PFSK-1 (cell line): Measurements from ENCODE around the gene EXD3.
A peak's percentile ranks its signal among the peaks of the same experiment; 100 is the strongest.

ENCODE experiments used
- FOXP2 ChIP-seq: optimal IDR thresholded peaks from 2 replicates; pipeline ENCODE3; 2011; ENCODE audit warnings: borderline replicate concordance, control low read depth, inconsistent platforms; ENCODE audit not compliant: insufficient read depth; ENCODE audit errors: extremely low read length, extremely low read depth
- POLR2AphosphoS5 ChIP-seq: IDR thresholded peaks from 2 replicates; pipeline ENCODE4 v1.6.1; 2012; ENCODE audit warnings: low read depth, mild to moderate bottlenecking, control low read depth, low read length, moderate library complexity
- SIN3A ChIP-seq: IDR thresholded peaks from 2 replicates; pipeline ENCODE4 v1.6.1; 2012; ENCODE audit warnings: mild to moderate bottlenecking, low read length, moderate library complexity, borderline replicate concordance; ENCODE audit not compliant: insufficient read depth
- TAF1 ChIP-seq: IDR thresholded peaks from 2 replicates; pipeline ENCODE4 v1.6.1; 2012; ENCODE audit warnings: low read length, control low read depth, borderline replicate concordance; ENCODE audit not compliant: insufficient read depth
- TF ChIP-seq, protein P1 (sequence below), 2 experiments: IDR thresholded peaks; 2 replicates each; pipeline versions ENCODE4 v1.6.1 to v1.8.0; 2011 to 2012; ENCODE audit warnings: low read depth in 2 of 2, low read length in 2 of 2, control low read depth in 1 of 2, inconsistent platforms in 1 of 2, mild to moderate bottlenecking in 1 of 2, moderate library complexity in 1 of 2; ENCODE audit not compliant: insufficient read depth in 1 of 2

EXD3 gene

DNA sequence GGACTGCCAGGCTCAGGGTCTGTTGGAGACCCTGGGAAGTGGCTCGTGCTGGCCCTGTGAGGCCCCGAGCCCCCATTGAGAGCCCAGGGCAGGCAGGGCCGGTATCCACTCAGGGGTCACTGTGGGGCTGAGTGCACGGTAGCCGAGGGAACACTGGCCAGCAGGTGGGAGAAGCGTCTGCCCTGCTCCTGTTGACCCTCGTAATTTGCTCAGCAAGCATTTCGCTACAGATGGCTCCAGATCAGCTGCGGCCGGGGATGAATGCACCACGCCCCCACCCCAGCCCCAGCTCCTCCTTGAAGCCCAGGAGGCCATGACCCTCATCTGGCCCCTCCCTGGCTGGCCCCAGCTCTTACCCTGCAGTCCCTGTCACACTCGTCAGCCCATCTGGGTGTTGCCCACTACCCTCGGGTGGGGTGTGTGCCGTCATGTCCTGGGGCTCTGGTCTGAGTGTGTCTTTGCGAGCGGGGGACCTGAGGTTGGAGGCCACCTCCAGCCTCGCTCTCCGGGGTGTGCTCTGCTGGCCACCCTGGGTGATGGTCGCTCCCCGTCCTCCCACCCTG, 114.8 kb downstream of the EXD3 start:
- no peak for TF ChIP-seq SIN3A
- no peak for TF ChIP-seq TAF1
- TF ChIP-seq, protein P1, sequence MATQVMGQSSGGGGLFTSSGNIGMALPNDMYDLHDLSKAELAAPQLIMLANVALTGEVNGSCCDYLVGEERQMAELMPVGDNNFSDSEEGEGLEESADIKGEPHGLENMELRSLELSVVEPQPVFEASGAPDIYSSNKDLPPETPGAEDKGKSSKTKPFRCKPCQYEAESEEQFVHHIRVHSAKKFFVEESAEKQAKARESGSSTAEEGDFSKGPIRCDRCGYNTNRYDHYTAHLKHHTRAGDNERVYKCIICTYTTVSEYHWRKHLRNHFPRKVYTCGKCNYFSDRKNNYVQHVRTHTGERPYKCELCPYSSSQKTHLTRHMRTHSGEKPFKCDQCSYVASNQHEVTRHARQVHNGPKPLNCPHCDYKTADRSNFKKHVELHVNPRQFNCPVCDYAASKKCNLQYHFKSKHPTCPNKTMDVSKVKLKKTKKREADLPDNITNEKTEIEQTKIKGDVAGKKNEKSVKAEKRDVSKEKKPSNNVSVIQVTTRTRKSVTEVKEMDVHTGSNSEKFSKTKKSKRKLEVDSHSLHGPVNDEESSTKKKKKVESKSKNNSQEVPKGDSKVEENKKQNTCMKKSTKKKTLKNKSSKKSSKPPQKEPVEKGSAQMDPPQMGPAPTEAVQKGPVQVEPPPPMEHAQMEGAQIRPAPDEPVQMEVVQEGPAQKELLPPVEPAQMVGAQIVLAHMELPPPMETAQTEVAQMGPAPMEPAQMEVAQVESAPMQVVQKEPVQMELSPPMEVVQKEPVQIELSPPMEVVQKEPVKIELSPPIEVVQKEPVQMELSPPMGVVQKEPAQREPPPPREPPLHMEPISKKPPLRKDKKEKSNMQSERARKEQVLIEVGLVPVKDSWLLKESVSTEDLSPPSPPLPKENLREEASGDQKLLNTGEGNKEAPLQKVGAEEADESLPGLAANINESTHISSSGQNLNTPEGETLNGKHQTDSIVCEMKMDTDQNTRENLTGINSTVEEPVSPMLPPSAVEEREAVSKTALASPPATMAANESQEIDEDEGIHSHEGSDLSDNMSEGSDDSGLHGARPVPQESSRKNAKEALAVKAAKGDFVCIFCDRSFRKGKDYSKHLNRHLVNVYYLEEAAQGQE (IDR thresholded peaks at IDR 0.05; ENCODE audit: insufficient read depth in 1 of 2, low read depth in 2 of 2, low read length in 2 of 2): no peak
- TF ChIP-seq POLR2AphosphoS5: no peak
- TF ChIP-seq FOXP2: no peak

DNA sequence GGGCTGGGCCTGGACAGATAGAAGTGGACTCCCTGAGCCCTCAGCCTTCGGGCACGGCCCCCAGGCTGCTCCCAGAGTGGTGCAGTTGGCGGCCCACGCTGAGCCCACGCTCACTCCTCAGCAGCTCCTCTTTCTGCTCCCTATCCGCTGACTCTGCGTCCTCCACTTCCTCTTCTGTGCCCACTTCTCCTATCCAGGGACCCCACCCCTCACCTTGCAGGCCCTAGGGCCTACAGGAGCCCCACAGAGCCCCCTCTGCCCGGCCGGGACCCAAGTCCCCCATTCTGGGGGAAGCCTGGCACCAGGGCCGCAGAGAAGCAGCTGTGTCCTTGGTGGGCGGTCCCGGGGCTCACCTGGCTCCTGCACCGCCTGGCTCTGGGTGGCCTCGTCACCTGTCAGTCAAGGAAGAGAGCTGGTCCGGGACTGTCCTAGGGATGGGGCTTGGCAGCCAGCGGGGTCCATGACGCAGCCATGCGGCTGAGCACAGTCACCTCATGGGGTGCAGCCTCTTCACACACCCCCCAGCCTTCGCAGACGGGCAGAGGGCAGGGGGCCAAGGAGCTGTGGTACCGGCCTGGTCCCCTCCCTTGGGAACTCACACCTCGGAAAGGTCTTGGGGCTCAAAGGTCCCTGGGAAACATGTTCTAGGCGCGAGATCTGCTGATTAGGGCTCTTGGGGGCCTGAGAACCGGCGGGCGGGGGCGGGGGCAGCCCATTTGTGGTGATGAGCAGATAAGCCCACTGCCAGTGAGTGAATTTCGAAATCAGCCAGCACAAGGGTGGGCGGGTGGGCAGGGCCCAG, 115.5 kb downstream of the EXD3 start:
- TF ChIP-seq FOXP2: no peak
- TF ChIP-seq, protein P1 (IDR thresholded peaks at IDR 0.05; ENCODE audit: insufficient read depth in 1 of 2, low read depth in 2 of 2, low read length in 2 of 2): no peak
- TF ChIP-seq TAF1: no peak
- no peak for TF ChIP-seq SIN3A
- TF ChIP-seq POLR2AphosphoS5: no peak

DNA sequence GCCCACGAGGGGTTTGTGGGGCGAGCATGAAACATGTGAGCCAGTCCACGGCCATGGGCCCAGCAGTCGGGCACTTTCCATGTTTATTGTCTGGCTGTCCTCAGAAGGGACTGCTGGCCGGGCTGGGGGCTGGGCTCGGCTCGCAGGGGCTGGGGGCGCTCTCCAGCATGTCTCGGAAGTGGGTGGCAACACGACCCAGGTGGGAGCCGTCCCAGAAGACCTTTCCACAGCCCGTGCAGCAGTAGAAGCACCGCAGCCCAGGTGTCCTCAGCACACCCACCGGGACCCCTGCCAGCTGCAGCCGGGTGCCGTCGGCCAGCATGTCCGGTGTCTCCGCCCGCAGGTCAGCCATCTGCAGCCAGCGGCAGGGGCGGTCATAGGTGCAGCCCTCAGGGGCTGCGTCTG, 116.1 kb downstream of the EXD3 start:
- TF ChIP-seq FOXP2 (no peak), POLR2AphosphoS5 (no peak), SIN3A (no peak), TAF1 (no peak)
- TF ChIP-seq, protein P1 (IDR thresholded peaks at IDR 0.05; ENCODE audit: insufficient read depth in 1 of 2, low read depth in 2 of 2, low read length in 2 of 2): no peak

DNA sequence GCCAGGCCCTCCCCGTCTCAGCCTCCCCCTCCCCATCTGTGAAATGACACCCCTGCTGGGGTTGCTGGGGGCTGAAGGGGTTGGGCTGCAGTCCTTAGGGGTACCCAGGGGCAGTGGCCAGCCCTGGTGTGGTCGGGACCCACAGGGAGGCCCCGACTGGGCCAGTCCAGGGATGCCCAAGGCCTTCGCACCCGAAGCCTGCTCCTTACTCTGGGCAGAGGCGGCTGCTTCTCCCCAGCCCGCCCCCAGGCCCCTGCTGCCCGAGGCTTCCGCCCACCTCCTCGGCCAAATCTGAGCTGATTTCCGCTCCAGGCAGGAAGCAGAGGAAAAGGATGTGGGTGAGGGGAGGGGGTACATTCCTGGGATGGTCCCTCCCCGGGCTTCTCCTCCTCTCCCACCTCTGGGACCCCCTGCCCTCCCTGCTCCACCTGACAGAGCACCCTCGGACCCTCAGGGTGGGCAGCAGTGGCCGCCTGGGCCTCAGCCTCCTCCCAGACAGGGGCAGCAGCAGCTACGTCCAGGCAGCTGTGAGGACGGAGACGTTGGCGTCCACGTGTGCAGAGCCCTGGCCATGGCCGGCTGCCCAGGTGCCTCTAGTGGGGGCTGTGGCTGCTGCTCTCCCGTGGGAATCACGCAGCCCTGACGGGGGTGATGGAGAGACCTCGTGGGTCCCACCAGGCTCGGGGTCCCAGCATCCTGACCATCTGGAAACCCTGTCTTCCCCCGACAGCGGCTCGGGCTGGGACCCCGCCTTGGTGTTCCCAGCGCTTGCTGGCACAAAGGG, 116.7 kb downstream of the EXD3 start:
- TF ChIP-seq TAF1 (peak; percentile 56; the same call in 1 of the 2 replicates), SIN3A (no peak), FOXP2 (no peak), POLR2AphosphoS5 (peak; percentile 81)
- TF ChIP-seq, protein P1 (IDR thresholded peaks at IDR 0.05; ENCODE audit: insufficient read depth in 1 of 2, low read depth in 2 of 2, low read length in 2 of 2): no peak
